NCI-H146 (cell line): ENCODE measurements around the gene AP3D1.

Experiments used
- DNase-seq: peaks from one replicate; lab custom pipeline; 2025; lab: John Stamatoyannopoulos, UW

Gene AP3D1

DNA sequence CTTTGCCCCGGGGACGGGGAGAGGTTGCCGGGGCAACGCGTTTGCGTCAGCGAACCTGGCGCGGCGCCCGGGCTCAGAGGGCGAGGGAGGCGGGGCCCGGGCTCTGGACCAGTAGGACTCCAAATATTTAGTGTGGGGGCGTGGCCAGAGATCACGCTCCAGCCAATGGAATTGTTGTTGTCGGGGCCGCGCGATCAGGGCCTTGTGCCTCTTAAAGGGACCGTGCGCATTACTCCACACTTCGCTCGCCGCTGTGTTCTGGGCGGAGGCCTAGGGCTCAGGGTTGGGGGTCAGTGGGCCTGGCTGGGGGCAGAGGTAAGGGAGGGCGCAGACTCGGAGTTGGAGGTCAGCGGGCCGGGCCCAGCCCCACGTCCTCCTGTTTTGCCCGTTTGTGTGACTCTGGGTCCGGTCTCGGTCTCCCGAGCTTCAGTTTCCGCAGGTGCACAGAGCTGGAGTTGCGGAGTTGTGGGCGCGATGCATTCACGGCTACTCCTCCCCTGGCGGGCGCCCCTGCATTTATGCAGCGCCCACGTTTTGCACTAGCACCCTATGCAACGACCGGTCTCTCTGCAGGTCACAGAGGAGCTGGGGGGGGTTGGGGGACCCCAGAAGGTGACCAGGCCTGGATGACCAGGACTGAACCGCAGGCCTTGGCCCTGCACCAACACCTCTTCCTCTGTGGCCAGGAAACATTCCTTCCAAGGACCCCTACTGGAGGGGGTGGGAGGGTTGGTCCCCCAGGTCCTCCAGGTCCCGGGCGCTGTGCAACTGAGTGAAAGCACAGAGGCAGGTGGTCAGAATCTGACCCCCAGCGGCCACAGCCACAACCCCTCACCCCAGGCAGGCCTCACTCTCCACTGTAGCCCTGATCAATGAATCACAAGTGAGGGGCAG lies 89.6 kb downstream of the AP3D1 start:
- peak; percentile 97 for DNase-seq

DNA sequence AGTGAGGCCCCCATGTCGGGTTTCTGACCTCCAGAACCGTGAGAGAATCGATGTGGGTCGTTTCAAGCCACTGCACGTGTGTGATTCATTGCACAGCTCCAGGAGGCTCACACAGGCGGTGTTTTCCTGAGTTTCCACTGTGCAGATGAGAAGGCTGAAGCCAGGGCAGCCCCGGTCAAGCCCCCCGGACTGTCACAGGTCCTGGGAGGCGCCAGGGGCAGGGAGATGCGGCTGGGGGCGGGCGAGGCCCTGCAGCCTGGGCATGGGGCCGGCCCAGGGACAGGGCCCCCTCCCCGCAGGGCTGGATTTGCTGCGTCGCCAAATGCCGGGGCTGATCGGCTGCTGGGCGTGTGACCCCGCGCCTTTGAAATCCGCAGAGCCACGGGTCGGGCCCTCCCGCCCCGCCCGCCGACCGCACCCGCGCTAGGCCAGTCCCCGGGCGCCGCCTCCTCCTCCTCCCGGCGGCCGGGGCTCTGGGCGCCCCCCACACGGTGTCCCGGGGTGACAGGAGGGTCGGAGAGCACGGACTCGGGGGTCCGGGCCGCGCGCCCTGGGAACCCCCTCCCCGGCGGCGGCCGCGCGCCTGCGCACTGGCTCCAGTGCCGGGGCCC lies 90.4 kb downstream of the AP3D1 start:
- DNase-seq: peak; percentile 70

DNA sequence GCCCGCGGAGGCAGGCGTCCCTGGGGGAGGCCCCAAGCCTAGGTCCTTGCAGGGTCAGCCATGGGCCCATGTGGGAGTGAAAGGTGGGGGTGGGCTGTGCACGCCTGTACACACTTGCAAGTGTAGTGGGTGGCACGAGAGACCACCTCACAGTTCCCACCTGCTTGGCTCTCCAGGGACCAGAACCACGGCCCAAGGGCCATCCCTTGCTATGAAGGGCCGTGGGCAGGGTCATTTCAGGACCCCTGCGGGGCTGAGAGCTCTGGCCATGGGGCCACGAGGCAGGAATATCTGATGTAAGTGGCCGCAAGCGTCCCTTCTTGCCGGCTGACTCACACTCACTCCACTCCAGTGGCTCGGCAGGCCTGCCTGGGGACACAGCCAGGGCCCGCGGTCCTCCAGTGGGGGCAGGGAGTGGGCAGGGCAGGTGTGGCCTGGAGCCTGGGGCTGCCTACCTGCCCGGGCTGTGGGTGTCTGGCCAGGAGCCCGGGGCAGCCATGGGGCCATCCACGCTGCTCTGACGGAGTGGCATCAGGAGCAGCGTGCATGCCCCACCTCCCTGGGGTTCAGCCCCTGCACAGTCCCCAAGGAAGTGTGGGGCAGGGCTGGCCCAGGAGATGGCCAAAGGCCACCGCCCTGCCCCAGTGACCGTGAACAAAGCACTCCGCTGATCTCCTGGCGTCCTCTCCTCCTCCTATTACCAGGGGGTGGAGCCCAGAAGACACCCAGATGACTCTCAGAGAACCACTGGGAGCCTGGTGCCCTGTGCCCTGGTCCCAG lies 91.8 kb downstream of the AP3D1 start:
- DNase-seq: peak; percentile 75

DNA sequence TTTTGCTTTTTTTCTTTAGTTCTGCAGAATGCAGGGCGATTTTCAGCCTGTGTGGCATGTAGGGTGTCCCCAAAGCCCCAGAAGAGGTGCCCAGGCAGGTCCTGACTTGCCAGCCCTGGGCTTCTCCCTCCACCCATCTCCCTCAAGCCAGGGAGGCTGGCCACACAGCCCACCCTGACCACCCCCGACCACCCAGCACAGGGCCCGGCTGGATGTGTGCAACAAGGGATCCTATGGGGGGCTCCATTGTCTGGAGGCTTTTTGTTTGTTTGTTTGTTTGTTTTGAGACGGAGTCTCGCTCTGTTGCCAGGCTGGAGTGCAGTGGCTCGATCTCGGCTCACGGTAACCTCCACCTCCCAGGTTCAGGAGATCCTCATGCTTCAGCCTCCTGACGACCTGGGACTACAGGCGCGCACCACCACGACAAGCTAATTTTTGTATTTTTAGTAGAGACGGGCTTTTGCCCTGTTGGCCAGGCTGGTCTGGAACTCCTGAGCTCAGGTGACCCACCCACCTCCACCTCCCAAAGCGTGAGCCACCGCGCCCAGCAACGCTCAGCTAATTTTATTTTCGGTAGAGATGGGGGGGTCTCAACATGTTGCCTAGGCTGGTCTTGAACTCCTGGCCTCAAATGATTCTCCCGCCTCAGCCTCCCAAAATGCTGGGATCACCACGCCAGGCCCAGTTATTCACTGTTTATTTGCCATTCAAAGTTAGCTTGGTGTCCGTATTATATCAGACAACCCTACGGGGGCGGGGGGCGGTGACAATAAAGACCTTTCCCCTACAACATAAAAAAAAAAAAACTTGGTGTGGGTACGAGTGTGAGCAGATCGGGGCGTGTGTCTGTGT lies 92.6 kb downstream of the AP3D1 start:
- no peak for DNase-seq

DNA sequence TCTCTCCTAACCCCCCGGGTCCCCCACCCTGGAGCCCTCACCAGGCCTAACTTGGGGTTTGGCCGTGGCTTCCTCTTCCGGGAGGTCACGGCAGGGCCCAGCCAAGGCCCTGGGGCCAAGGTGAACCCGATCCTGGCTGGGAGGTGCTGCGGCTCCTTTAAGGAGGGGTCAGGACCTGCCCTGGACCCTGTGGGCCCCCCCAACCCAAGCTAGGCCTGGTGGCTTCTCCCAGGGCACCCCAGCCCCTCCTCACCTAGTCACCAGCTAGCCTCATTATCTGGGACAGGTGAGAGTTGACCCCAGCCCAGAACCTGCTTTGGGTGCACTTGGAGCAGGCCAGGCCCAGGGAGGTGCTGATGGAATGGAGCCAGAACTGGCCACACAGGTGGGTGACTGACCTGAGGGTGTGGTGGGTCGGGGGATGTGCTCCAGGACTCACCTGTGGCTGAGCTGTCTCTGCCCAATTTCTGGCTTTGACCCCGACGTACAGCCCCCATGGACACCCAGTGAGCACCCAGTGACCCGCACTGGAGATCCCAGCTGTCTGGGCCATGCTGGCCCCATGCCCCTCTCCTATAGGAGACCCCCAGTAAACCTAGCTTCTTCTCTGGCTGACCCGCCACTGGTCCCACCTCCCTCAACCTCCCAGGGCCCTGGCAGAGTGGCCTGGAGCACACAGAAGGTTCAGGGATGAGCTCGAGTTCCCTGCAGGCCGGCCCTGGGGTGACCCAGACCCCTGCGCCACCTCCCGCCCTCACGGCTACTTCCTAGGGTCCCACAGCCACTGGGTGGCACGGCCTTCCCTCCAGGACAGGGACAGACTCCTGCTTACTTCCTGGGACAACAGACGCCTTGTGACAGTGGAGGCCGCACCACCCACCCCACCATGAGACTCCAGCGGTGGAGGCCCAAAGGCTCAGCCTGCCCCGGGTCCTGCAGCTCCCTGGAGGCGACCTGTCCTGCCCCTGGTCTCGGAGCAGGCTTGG lies 93.6 kb downstream of the AP3D1 start:
- no peak for DNase-seq

GRCh38 chr19:2056837-2057192 lies 94.6 kb downstream of the AP3D1 start:
- no peak for DNase-seq

DNA sequence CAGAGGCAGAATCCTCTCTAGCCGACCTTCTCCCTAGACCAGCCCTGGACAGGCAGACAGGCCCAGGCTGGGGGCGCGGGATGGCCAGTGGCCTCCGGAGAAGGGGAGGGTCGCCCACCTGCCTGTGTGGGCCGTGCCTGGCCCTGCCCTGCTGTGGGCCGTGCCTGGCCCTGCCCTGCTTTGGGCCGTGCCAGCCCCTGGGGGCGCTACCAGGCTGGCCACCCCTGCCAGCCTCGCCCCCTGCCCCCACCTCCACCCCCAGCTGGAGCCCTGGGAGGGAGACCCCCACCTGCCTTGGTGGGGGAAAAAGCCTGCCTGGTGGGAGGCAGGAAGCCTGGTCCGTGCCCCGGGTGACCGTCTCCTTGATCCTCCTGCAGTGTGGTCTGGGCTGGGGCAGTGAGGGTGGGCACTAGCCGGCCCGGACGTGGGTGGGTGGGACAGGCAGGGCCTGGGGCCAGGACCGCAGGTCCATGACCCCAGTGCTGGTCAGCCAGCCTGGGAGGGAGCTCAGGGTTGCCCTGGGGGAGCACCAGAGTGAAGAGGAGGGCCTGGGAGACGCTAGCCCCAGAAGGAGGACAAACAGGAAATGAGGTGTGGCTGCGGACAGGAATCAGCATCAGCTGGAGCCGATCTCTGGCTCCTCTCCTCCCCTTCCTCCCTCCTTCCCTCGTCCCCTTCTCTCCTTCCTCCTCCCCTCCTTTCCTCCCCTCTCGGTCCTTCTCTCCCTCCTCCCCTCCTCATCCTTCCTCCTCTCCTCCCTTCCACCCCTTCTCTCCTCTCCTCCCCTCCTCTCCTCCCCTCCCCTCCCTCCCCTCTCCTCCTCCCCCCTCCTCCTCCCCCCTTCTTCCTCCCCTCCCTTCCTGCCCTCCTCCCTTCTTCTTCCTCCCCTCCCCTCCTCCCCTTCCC lies 95.2 kb downstream of the AP3D1 start:
- no peak for DNase-seq

- peak; percentile 27 for DNase-seq
Measured at GRCh38 chr19:2054763-2055162, 96.6 kb downstream of the AP3D1 start.

DNA sequence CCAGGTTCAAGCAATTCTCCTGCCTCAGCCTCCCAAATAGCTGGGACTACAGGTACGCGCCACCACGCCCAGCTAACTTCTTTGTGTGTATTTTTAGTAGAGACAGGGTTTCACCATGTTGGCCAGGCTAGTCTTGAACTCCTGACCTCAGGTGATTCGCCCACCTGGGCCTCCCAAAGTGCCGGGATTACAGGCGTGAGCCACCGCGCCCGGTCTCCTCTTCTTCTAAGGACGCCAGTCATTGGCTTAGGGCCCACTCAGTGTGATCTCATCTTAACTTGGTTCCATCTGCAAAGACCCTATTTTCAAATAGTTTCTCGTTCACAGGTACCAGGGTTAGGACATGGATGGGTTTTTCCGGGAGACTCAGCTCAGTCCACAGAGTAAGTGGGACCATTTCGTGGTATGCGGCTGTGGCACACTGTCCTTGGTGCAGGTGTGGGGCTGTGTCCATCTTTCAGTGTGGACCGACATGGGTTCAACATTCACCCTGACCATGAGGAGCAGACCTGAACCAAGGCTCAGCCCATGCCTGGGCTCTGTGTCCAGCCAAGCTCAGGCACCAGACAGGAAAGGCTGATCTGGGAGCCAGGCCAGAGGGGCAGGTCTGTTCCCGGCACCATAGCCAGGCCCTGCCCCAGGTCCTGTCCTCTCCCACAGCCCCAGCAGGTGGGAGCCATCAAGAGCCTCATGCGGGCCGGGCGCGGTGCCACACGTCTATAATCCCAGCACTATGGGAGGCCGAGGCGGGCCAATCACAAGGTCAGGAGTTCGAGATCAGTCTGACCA lies 97.6 kb downstream of the AP3D1 start:
- no peak for DNase-seq

DNA sequence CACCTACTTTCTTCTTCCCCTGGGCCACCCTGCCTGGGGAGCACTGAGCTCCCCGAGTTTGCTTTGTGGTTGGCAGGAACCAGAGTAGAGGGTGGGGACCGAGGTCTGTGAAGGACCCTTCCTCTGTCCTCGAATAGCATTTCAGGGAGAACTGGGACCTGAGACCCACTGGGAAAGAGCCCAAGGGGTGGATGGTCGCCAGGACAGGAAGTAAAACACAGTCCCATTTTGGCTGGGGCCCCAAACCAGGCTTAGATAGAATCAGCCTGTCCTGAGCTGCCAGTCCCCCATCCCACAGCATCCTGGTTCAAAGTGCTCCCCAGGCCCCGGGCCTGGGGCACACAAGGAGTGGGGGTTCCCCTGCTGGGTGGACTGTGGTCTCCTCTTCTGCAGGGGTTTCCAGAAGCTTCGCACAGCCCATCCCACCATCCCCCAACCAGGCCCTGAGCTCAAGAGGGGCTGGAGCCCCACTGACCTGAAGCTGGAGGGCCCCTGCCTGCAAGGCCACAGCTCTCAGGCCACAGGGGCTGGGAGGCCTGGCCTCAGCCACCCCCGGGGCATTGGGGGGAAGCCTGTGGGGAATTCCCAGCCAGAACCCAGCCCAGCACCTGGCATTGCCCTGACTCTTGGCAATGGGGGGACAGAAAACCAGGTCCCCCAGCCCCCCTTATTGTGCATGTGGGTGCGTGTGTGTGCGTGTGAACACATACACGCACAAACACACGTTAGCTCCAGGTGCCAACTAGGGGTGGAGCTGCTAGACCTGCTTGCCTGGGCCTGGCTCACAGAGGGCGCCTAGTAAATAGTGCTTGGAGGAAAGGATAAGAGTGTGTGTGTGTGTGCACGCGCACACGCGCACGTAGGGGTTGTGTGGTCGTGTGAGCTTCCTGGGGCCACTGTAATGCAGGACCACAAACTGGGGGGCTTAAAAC lies 99.3 kb downstream of the AP3D1 start:
- no peak for DNase-seq

DNA sequence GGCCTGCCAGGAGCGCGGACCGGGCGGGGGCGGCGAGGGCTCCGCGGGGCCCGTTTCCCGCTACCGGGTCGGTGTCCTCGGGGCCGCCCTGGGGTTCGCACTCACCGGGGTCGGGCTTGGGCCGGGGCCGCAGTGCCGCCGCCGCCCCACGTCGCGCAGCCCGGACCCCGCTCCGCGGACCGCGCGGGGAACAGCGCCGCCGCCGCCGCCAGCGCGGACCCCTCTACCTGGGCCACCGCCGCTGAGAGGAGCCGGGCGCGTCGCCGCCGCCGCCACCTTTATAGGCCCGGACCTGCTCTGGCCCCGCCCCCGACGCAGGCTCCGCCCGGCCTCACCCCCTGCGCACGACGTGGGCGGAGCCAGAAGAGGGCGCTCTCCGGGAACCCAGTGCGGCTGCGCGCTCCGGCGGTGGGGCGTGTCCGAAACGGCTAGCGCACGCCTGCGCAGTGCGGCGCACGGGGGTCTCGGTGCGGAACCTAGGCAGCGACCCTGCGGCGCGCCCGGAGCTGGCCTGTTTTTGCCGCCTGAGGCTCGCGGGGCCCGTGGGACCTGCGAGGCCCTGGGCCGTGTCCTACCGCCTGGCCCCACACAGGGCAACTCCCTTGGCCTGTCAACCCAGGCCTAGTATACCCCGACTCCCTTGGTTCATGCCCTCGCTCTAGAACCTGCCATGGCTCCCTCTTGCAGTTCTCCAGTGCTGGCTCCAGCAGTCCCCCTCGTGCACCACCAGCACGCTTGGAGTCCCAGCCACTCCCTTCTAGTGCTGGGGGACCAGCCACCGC lies 100.2 kb downstream of the AP3D1 start, which contains the start of gene MKNK2:
Gene MKNK2 (minus strand): TSS at position 254 of the 782 bp plus-strand sequence. CDS start 393 bp downstream, outside the sequence.
- peak; percentile 77 for DNase-seq
